Activated naive CD4-positive, alpha-beta T cell (primary cell): ENCODE data around the gene PDZD11.
"Not testable (repeated sequence)": the region's sequence is repeated elsewhere in the genome, so short reads cannot be mapped to it uniquely, and the experiment has no call there.

ENCODE experiments used
- DNase-seq, 4 experiments: peaks; one replicate each; lab custom pipeline; 2025; lab: John Stamatoyannopoulos, UW

Gene PDZD11

DNA sequence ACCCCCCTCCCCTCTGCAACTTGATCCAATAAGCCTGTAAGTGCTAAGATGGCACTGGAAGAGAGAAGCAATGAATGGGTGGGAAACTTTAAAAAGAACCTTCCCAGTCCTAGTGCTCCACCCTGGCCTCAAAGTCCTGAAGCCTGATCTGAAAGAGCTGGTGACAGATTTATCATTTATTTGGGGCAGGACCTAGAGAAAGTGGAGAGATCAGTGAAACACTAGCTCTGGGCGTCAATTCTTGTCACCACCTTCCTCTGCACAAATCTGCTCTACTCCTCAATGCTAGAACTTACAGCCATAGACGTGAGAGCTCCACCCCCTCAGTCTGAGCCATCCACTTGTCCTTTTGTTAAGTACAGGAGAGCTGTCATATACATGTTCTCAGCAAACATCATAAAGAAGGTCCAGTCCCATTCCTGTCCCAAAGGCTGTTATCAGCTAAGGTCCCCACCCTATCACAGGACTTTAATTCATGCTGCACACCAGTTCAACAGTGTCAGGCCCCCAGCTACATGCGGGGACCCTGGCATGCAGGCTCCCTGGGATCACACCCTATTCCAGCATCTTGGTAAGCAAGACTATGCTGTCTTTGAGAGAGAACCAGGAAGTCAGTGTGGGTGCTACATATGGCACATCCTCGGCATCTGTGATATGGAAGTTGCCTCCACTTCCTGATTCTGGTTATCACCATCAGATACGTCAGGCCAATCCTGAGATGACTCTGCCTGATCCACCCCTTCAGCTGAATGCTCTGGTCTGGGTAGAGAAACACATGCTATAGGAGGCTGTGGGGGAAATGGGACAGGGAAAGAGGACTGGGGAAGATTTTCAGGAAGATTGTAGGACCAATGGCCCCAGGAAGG is 32.1 kb downstream of the PDZD11 start:
- DNase-seq, result no peak

DNA sequence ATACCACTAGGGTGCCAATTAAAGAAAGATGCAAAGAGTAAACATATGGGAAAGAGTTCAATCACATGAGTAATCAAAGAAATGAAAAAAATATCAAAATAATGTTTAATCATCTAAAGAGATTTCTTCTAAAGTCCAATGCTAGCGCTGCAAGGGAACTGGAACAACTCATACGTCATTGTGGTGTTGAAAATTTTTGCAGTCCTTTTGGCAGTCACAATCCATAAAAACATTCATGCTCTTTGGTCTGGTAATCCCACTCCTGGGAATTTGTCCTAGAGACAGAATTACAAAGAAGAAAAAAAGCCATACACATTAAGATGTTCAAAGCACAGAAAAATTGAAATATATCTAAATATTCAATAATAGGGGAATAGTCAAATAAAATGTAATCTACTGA is 34.3 kb downstream of the PDZD11 start:
- no peak for DNase-seq

DNA sequence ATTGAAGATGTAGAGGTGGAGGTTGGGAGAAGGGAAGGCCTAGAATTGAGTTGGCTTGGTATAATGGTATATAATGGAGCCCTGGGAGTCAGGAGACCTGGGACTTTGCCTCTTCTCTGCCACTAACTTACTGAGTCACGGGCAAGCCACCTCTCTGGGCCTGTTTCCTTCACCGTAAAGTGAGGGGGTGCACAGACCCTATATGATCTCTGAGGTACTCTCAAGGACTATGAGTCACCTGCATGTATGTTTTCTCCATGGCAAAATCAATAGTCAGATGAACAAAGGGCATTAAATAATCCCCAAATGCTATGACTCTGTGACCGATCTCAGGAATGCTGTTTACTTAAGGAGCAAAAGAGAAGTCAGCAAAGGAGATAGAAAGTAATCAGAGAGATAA is 34.8 kb downstream of the PDZD11 start:
- DNase-seq, result no peak

DNA sequence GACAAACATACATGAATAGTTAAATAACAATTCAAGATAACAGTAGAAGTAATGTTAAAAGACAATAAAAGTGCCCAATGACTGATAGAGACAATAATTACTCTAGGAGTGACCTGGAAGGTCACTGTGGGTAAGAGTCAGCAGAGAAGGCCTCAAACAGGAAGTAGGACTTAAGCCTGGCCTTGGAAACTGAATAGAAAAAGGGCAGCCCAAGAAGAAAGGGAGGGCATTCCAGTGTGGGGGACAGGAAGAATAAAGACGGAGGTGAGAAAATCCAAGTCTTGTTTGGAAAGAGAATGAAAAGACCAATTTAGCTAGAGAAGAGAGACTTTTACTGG is 35.7 kb downstream of the PDZD11 start:
- no peak for DNase-seq

DNA sequence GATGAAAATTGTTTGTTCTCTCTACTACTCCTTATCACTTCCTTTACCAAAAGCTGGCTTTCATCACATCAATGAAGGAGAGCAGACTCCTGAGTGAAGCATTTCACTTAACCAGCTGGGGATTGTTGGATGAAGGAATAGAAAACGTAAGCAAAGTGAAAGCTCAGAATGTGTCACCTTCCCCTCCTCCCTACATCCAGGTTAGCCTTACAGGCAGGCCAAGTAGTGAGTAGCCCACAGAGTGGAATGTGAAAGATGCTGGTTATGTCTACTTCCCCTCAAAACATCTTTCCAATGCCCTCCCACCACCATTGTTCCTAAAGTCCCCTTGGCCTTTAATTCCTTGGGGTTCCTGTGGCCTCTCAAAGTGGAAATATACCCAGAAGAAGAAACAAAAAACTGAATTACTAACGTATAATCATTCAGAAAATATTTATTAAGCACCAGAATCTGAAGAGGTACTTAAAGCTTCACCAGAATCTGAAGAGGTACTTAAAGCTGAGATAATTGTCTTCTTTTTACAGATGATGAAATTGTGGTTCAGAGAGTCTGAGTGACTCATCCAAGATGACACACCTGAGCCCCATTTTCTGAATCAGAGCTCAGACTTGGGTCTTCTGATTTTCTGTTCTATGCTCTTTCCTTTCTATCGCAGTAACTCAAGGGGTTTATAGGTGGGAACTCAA is 36.2 kb downstream of the PDZD11 start:
- no peak for DNase-seq

DNA sequence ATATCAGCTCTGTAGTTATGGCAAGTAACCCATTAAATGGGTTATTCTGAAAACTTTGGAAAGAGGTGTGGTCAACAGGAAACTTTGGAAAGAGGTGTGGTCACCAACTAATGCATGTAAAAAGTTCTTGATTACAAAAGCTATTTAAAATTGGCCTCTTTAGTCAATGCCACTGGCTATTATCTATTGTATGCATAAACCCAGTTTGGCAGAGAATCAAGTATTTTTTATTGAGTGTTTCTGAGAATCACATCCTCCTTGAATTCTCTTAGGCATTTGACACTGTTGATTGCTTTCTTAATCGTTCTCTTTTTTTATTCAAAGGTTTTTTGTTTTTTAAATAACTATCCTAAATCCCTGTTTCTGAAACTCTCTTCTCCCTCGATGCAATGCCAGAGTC is 37.2 kb downstream of the PDZD11 start:
- no peak for DNase-seq

DNA sequence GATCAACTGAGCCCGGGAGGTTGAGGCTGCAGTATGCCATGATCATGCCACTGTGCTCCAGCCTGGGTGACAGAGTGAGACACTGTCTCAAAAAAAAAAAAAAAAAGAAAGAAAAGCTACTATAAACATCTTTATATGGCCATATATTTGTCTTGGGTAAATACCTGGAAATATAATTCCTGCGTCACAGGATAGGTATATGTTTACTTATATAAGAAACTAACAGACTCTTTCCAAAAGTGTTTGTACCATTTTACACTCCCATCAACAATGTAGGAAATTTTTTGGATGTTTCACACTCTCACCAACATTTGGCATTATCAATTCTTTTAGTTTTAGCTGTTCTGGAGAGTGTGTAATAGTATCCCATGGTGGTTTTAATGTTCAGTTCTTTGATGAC is 42.5 kb downstream of the PDZD11 start:
- no peak for DNase-seq

DNA sequence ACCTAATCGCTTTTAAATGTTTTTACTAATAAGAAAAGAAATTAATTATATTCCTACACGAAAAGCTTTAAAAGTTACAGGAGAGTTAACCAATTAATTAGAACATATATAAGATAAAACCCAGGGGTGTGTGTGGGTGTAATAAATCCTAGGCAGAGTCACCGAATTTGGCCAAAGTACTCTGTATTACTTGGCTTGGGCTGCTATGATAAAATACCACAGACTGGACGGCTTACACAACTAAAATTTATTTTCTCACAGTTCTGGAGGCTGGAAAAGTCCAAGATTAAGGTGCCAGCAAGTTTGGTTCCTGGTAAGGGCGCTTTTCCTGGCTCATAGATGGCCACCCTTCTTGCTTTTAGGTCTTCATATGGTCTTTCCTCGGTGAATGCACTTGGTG is 44.8 kb downstream of the PDZD11 start:
- DNase-seq, result no peak

DNA sequence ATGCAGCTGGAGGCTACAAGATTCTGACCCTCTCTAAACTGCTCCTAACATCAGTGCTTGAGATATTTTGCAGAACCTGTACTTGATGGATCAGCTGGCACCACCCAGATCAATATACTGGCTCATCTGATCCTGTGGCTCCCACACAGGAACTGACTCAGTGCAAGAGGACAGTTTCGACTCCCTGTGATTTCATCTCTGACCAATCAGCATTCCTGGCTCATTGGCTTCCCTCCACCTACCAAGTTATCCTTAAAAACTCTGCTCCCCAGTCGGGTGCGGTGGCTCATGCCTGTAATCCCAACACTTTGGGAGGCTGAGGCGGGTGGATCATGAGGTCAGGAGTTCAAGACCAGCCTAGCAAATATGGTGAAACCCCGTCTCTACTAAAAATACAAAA is 46.1 kb downstream of the PDZD11 start:
- DNase-seq, result not testable (repeated sequence)

DNA sequence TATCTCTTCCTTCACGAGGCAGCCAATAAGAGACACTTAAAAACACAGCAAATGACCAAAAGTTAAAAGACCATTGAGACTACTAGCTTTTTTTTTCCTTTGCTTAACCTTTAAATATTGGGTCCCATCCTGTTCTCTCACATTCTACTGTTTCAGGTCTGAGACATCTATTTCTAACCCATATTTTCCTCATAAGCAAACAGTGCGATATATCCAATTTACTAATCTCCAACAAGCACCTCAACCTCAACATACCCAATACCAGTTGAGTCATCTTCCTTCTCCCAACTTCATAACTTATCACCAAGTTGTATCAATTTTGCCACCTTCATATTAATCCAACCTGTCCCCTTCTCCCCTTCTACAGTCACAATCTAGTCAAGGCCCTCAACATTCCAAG is 48.2 kb downstream of the PDZD11 start:
- DNase-seq, result no peak

DNA sequence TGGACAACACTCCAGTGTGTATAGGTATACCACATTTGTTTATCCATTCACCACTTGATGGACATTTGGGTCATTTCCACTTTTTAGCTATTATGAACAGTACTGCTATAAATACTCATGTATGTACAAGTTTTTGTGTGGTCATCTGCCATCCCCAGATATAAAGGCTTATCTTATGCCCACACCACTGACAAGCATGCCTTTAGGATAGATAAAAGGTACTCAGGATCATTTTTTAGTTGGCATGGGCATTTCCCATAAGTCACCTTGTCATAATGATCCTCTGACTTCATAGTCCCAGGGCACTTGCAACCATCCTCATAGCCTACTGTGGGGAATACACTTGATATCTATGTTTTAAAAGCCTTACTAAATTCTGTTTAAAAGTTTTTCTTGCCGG is 49.0 kb downstream of the PDZD11 start:
- DNase-seq, result no peak
